ENCODE results near the gene ZNF30. TPM values are rescaled to one million over a fixed set of nuclear protein-coding genes. Genes with fewer than 3 reads are reported as not detected.
A peak's percentile ranks its signal among the peaks of the same experiment; 100 is the strongest.
"Not testable (repeated sequence)": the region's sequence is repeated elsewhere in the genome, so short reads cannot be mapped to it uniquely, and the experiment has no call there.

Gene ZNF30
- 3.9 and 4.4 TPM in 2 replicates for total RNA-seq

DNA sequence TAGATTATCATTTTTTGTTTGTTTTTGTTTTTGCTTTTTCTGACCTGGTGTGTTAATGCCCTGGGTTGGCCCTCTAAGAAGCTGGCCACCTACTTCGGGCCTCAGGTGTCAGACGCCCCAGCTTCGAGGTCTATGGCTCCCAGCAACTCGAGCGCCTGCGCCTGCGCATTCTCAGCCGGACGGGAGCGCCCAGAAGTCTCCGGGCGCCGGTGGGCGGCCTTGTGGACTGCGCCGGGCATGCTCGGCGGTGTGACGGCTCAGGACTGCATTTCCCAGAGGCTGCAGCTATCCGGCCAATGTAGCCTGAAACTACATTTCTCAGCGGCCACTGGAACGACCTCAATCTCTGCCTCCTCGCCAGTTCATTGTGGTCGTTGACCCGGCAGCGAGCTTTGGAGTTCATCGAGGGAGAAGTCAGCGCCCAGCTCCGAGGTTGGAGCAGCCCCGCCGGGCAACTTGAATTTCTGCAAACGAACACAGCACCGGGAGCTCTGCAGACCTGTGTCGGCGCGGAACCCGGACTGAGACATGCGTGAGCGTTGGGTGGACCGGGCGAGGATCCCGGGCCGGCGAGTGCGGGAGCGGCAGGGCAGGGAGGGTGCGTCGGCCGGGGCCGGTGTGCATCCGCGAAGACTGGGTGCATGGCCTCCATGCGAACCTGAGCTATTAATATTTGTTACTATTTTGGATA lies at the start of gene ZNF30:
Gene ZNF30, plus strand, starts transcription at position 219 of the 691 bp plus-strand sequence. CDS start 3,045 bp downstream, outside the sequence.
- DNase-seq (ENCODE audit: low read depth in 2 of 2) = peak; percentile 94

DNA sequence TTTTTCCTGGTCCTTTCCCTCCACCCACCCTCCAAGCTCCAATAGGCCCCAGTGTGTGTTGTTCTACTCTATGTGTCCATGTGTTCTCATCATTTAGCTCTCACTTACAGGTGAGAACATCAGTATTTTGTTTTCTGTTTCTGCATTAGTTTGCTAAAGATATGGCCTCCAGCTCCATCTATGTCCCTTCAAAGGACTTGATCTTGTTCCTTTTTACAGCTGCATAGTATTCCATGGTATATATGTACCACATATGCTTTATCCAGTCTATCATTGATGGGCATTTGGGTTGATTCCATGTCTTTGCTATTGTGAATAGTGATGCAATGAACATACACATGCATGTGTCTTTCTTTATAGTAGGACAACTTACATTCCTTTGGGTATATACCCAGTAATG lies 47.1 kb upstream of the ZNF30 start:
- no peak for DNase-seq (ENCODE audit: low read depth in 2 of 2)

DNA sequence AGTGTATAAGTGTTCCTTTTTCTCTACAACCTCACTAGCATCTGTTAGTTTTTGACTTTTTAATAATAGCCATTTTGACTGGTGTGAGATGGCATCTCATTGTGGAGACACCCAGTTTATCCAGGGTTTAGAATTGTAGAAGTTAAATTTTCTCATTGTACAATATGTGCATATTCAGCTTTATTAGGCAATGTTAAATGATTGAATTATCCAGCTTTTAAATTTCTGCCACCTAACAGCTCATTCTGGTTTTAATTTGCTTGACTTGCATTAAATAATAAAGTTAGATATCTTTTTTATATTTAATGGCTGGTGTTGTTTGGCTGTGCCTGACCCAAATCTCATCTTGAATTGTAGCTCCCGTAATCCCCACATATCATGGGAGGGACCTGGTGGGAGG lies 46.7 kb upstream of the ZNF30 start:
- no peak for DNase-seq (ENCODE audit: low read depth in 2 of 2)

DNA sequence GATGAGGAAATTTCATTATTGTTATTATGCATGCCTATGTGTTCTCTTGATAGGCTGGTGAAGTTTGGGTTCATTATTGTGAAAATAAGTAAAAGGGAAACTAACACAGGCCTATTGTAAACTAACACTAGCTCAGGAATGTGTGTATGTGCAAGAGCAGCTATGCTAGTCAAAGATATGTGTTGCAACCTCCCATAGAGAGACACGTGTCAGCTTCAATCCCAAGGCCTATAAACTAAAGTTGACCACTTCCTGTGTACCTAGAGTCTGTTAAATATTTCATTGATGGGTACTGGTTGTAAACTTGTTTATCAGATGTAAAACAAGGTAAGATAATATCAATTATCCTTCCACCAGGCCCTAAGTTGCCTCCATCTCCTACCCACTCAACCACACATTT lies 44.7 kb upstream of the ZNF30 start:
- no peak for DNase-seq (ENCODE audit: low read depth in 2 of 2)

DNA sequence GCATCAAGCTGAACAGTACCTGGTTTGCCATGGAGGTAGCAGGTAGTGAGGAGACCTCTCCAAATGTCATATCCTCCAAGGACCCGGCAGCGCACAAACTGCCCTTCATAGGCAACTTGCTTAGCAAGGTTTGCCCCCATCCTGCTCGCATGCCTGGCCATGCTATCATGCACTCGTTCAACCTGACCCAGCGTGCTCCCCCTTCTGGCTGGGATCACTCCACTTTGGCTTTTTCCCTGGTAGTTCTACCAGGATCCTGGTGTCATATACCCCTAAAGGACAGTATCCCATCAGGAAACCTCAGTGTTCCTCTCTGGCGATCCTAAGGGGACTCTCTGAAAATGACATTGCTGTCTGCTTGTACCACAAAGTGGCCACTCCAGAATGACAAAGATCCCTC lies 38.6 kb upstream of the ZNF30 start:
- DNase-seq (ENCODE audit: low read depth in 2 of 2) = no peak

DNA sequence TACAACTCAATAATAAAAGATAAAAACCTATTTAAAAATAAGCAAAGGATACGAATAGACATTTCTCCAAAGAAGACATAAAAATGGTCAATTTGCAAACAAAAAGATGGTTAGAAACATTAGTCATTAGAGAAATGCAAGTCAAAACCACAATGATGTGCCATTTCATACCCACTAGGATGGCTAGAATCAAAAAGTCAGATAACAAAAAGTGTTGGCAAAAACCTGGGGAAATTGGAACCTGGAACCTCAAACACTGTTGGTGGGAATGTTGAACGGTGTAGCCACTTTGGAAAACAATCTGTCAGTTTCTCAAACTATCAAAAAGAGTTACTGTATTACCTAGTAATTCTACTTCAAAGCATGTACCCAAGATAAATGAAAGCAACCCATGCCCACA lies 26.5 kb upstream of the ZNF30 start:
- DNase-seq (ENCODE audit: low read depth in 2 of 2) = no peak

DNA sequence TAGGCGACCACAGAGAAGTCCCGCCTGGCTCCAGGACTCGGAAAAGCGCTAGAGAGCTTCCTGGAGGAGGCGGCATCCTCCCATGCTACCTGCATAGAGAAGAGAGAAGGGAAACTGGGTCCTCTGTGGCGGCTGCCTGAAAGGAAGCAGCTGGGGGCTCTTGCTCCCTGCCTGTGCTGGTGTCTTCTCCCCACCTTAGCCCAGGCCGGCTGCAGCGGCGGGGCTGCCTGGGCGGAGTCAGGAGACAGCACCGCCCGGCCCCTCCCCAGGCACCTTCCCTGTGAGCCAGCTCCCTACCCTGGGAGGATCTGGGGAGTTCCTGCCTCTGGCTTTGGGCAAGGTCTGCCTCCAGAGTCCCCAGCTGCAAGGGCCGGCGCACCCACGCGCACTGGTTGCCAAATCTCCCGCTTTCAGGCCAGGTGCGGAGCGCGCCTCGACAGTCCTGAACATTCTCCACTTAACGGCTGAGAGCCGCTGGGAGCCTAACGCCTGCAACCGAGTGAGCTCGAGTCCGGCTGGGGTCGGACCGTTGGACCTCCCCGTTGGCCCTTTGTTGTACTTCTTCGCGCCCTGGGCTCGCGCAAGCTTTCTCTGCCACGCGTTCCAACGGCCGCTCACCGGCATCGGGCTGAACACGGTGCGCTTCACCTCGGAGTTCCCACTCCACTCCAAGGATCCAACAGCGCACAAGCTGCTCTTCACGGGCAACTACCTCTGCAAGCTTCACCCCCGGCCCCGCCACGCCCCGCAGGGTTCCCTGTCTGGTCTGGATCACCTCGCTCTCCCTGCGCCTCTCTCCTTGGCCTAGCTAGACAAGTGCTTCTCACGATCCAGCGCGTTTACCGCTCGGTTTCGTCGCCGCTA lies 21.8 kb upstream of the ZNF30 start:
- DNase-seq (ENCODE audit: low read depth in 2 of 2) = no peak

DNA sequence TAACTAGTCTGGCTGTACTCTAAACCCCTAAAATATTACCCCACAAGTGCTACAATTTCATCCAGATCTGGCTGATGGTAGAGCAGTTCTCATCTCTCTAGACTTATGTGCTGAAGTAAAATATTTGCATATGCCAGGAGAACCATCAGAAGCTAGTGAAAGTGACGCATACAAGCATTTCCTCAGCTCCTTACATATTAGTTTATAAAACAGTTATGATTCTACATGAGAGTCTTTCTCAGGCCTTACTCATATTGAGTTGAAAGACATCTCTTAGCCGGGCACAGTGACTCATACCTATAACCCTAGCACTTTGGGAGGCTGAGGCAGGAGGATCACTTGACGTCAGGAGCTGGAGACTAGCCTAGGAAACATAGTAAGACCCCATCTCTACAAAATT lies 15.9 kb upstream of the ZNF30 start:
- DNase-seq (ENCODE audit: low read depth in 2 of 2) = peak in 1 of 2 donors; percentile 11

DNA sequence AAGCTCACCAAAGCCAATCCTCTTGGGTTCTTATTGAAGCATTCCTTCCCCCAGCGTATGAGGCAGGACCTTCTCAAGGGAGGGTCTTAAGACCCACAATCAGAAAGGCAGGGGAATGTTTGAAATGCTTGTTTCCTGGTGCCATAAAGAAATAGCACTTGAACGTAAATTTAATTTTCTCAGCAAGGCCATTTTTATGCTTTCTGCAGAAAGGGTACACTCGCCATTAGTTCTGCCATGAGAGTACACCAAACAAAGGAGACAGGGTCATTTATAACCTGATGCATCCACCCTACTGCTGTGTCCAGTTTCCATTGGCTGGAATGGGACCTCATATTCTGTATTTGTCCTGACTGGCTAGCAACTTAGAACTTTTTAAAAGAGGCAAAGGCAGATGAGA lies 9.6 kb upstream of the ZNF30 start:
- not testable (repeated sequence) for DNase-seq (ENCODE audit: low read depth in 2 of 2)

DNA sequence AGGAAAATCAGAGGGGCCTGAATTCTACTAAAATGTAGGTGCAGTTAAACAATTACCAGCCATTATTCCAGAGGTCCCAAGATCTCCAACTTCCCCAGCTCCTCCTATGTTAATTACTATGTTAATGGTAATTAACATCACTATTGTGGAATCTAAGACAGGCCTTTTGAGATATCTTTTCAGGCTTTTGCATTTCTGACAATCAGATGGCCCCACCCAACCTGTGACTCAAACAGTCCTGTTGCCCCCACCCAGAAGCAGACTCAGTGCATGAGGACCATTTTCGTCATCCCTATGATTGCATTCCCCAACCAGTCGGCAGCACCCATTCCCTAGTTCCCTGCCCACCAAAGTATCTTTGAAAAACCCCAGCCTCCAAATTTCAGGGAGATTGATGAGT lies 8.5 kb upstream of the ZNF30 start:
- no peak for DNase-seq (ENCODE audit: low read depth in 2 of 2)

DNA sequence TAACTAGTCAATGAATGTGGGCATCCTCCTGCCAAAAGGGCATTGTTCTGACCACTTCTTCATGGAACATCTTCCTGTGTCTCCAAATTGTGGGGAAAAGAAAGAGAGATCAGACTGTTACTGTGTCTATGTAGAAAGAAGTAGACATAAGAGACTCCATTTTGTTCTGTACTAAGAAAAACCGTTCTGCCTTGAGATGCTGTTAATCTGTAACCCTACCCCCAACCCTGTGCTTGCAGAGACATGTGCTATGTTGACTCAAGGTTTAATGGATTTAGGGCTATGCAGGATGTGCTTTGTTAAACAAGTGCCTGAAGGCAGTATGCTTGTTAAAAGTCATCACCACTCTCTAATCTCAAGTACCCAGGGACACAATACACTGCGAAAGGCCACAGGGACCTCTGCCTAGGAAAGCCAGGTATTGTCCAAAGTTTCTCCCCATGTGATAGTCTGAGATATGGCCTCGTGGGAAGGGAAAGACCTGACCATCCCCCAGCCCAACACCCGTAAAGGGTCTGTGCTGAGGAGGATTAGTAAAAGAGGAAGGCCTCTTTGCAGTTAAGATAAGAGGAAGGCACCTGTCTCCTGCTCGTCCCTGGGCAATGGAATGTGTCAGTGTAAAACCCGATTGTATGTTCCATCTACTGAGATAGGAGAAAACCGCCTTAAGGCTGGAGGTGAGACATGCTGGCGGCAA lies 6.5 kb upstream of the ZNF30 start:
- not testable (repeated sequence) for DNase-seq (ENCODE audit: low read depth in 2 of 2)

DNA sequence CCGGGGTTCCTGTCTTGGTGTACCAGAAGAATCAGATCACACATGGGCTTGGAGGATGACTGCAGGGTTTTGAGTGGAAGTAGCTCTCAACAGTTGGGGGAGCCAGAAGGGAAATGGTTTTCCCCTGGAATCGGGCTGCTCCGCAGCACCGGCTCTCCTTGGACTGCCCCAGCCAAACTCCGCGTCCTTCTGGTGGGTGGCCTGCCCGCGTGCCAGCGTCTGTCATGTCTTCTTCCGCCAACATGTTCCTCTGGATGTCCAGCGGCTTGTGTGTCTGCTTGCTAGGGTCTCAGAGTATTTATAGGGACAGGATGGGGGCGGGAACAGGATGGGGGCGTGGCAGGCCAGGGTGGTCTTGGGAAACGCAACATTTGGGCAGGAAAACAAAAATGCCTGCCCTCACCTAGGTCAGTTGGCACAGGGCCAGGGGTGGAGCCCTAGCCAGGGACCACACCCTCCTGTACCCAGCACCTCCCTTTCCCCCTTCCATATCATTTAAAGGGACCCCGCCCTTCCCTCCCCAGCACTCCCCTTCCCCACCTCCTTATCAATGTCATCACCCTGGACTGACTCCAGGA lies 1.3 kb upstream of the ZNF30 start:
- DNase-seq (ENCODE audit: low read depth in 2 of 2) = no peak

DNA sequence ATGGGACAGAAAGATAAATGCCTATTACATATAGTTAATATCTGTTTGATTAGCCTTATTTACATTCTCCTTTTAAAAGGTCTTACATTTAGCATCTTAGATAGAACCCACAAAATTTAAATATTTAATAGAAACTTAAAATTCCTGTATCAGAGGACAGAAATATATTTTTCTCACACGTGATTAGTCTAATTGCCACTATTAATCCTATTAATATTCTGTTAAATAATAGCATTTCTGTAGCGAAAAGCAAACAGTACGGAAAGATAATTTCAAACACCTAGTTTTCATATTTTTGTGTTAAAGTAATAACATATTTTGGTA lies 380 bp upstream of the ZNF30 start:
- no peak for DNase-seq (ENCODE audit: low read depth in 2 of 2)

DNA sequence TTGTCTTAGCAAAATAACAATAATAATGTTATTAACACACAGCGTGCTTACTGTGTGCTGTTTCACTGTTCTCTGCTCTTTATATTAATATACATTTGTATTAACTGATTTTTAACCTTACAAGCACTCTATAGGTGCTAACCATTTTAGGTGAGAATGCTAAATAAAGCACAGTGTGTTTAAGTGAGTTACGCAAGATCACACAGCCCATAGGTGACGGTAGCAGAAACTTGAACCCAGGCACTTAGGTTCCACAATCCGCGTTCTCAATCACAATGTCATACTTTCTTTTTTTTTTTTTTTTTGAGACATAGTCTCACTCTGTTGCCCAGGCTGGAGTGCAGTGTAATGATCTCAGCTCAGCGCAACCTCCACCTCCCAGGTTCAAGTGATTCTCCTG lies 5.8 kb downstream of the ZNF30 start:
- no peak for DNase-seq (ENCODE audit: low read depth in 2 of 2)

DNA sequence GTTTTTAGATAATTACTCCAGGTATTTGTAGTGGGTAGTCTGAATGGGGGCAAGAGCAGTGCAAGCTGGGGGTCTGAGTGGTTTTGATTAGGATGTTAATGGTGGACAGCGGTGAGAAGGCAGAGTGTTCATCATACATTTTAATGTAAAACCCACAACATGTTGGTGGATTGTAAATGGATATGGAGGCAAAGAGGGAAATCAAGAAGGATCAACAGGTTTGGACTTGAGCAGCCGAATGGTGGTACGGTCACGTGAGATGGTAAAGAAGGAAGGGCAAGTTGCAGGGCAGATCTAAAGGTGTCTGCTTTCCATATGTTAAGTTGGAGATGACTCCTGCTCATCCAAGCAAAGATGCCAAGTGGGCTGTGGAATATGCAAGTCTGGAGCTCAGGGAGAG lies 9.5 kb downstream of the ZNF30 start:
- no peak for DNase-seq (ENCODE audit: low read depth in 2 of 2)

DNA sequence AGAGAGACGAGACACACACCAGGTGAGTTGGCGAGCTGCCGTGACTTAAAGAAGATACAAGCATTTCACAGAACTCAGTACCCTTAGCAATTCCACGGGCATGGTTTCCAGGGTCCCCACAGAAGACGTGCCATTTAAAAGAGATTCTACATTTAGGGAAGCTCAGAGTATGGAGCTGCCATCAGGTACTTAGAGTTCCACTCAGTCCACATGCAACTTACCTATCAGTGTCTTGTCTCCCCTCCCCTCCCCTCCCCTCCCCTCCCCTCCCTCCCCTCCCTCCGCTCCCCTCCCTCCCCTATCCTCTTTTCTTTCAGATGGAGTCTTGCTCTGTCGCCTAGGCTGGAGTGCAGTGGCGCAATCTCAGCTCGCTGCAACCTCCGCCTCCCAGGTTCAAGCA lies 12.2 kb downstream of the ZNF30 start:
- no peak for DNase-seq (ENCODE audit: low read depth in 2 of 2)

DNA sequence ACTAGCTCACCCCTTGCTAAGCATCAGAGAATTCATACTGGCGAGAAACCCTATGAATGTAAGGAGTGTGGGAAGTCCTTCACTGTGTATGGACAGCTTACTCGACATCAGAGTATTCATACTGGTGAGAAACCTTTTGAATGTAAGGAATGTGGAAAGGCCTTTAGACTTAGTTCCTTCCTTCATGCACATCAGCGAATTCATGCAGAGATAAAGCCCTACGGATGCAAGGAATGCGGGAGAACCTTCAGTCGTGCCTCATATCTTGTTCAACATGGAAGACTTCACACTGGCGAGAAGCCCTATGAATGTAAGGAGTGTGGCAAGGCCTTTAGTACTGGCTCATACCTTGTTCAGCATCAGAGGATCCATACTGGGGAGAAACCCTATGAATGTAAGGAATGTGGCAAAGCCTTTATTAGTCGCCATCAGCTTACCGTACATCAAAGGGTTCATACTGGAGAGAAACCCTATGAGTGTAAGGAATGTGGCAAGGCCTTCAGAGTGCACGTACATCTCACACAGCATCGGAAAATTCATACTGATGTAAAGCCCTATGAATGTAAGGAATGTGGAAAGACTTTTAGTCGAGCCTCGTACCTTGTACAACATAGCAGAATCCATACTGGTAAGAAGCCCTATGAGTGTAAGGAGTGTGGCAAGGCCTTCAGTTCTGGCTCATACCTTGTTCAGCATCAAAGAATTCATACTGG lies 17.3 kb downstream of the ZNF30 start:
- no peak for DNase-seq (ENCODE audit: low read depth in 2 of 2)

DNA sequence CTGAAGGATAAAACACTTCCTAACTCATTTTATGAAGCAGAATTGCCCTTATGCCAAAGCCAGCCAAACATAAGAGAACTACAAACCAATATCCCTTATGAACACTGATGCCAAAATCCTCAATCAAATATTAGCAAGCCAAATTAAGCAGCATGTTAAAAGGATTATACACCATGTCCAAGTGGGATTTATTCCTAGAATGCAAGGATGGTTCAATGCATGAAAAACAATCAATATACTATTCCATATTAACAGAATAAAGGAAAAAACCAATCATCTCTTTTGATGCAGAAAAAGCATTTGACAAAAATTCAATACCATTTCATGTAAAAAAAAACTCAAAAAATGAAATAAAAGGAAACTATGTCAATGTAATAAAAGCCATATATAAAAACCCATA lies 26.4 kb downstream of the ZNF30 start:
- no peak for DNase-seq (ENCODE audit: low read depth in 2 of 2)

DNA sequence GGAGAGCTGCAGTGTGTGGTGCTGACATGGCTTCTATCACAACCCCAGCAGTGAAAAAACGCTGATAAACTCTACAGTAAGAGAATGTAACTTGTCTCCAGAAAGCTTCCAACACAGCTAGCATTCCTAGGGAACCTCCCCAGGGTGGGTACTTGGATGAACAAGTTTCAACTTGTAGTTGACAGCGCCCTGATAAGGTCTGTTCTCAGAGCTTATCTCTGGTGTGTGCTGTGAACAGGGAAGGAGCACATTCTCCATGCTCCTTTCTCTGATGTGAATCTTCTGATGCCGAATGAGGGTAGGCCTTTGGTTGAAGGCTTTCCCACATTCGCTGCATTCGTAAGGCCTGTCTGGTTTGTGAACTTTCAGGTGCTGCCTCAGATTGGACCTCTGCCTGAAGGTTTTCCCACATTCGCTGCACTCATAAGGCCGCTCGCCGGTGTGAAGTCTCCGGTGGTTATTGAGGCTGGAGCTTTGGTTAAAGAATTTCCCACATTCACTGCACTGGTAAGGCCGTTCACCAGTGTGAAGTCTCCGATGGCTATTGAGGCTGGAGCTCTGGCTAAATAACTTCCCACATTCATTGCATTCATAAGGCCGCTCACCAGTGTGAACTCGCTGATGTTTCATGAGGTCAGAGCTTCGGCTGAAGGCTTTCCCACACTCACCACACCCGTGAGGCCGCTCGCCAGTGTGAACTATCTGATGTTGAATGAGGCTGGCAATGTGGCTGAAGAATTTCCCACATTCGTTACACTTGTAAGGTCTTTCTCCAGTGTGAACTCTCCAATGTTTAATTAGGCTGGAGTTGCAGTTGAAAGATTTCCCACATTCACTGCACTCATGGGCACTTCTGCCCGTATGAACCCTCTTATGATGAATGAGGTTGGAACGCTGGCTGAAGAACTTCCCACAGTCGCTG lies 31.4 kb downstream of the ZNF30 start:
- DNase-seq (ENCODE audit: low read depth in 2 of 2) = peak in 1 of 2 donors; percentile 22

DNA sequence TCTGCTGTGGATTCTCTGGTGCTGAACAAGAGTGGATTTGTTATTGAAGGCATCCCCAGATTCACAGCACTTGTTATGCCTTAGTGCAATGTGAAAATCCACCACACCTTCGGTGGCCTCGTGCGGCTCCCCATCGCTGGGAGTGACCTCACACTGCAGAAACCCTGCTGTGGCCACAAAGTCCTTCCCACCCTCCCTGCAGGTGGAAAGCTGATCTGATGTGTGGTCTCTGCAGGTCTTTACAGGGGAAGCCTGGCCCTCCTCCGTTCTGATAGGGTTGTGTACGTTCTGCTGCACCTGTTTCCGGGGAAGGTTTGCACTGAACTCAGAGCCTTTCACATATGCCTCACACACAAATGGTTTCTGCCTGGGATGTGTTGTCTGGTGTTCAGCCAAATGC lies 32.3 kb downstream of the ZNF30 start:
- DNase-seq (ENCODE audit: low read depth in 2 of 2) = no peak

Measured in lung microvascular endothelial cell (primary cell).